Ovary (tissue), 9 donors: ENCODE results near the gene CGB3. TPM values are rescaled to one million over a fixed set of nuclear protein-coding genes. Genes with fewer than 3 reads are reported as not detected.

Experiments used
- DNase-seq, 5 donors: peaks; one replicate each; pipeline ENCODE4 v3.0.0-alpha.2; 2019 to 2020
- H3K27ac ChIP-seq, 2 donors: fragments of 200-600 bp; one replicate each; pipeline versions ENCODE4 v1.5.1 to v1.8.0; 2019 to 2022
- H3K27me3 ChIP-seq: fragments of 200-600 bp; one replicate; pipeline ENCODE4 v1.8.0; 2022
- H3K36me3 ChIP-seq: fragments of 200-600 bp; sonication (generic); one replicate; pipeline ENCODE4 v1.5.1; 2019
- H3K4me1 ChIP-seq: one replicate; pipeline ENCODE4 v1.8.1; 2013; ENCODE audit warnings: mild to moderate bottlenecking, moderate library complexity; ENCODE audit not compliant: insufficient read depth
- H3K4me3 ChIP-seq: fragments of 200-600 bp; sonication (generic); one replicate; pipeline ENCODE4 v1.5.1; 2017
- H3K9me3 ChIP-seq, 2 donors: fragments of 200-600 bp in 1 of 2; sonication (generic) in 1 of 2; one replicate each; pipeline versions ENCODE4 v1.5.1 to v1.8.1; 2013 to 2019; ENCODE audit warnings: mild to moderate bottlenecking in 1 of 2, moderate library complexity in 1 of 2
- EP300 ChIP-seq: sonication (generic); formaldehyde crosslinking; IDR thresholded peaks from one replicate; pipeline ENCODE4 v1.6.1; 2017; ENCODE audit warnings: antibody characterized with exemption
- POLR2A ChIP-seq: fragments of 450-650 bp; IDR thresholded peaks from one replicate; pipeline ENCODE4 v1.6.1; 2017; ENCODE audit warnings: antibody characterized with exemption, mild to moderate bottlenecking, moderate library complexity
- WGBS, 3 donors: extraction: QIAGEN DNeasy Blood & Tissue Kit in 1 of 3; methylation state at CpG; one replicate each; pipeline versions ENCODE4 v1.1.5 to v1.1.7; 2013 to 2017; 5-methylcytosine and 5-hydroxymethylcytosine counted together
- intact Hi-C, 4 donors: fragments of 100-400 bp; cut with DNase I; formaldehyde crosslinking; loops; one replicate each; pipeline versions ENCODE4 v1.11.0 to v1.15.1; 2022 to 2023
- polyA plus RNA-seq, 2 donors: library from polyadenylated mRNA; stranded (reverse); fragments of 200-250 nt in 1 of 2; fragments of 350-450 nt in 1 of 2; fragmentation: Illumina TruSeq in 1 of 2; extraction: RNeasy Lipid Tissue Mini Kit (QIAGEN cat#74804) in 1 of 2; gene quantifications; one replicate each; pipeline ENCODE4 v1.2.3, GENCODE V29; 2013 to 2014
- total RNA-seq, 7 donors: library from RNA; depleted of rRNA in 2 of 7; stranded (reverse); fragments of >200 nt in 2 of 7; fragmentation: NEBNext Ultra II Directional in 3 of 7; extraction: Animal tissue kit (Norgen Biotek cat#: 25700) in 3 of 7; gene quantifications; one replicate each; pipeline versions ENCODE4 v1.1.0 to v1.2.4, GENCODE V29; 2016 to 2023
- TF ChIP-seq, protein P1 (sequence below), 3 donors: fragments of 450-650 bp in 2 of 3; fragments of 200-600 bp in 1 of 3; IDR thresholded peaks; one replicate each; pipeline versions ENCODE4 v1.5.1 to v1.8.0; 2016 to 2022; ENCODE audit warnings: antibody characterized with exemption in 3 of 3, mild to moderate bottlenecking in 1 of 3
- donor health status: DM: no; HTN: no; CAD: no; lungs with moderate emphysema.
- donor health status: DM: no; HTN: no; CAD: no.
- donor health status: Bipolar disorder and iron deficiency.
- donor health status: DM: yes; HTN: yes; CAD: no.
- donor health status: DM: no; HTN: no; CAD: no.
- donor health status: DM: yes; HTN: yes; CAD: no.

The CGB3 gene
- total and polyA plus RNA-seq, 9 donors = not detected

DNA sequence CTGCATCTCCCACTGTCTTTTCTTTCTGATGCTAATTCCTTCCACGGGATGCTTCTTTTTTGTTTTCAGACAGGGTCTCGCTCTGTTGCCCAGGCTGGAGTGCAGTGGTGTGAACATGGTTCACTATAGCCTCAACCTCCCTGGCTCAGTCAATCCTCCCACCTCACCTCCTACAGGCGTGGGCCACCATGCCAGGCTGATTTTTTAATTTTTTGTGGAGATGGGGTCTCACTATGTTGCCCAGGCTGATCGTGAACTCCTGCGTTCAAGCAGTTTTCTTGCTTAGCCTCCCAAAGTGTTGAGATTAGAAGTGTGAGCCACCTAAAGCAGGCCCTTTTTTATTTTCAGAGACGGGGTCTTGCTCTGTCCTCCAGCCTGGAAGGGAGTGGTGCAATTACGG is 35.8 kb downstream of the CGB3 start:
- DNase-seq = no peak
- Histone ChIP-seq H3K27me3 (no peaks in the 10 kb centered on the region), H3K9me3 (no peaks in the 10 kb centered on the region), H3K4me3 (no peak overlapping the region), H3K27ac (no peak overlapping the region), H3K4me1 (peaks cover 12% of the 10 kb centered on the region), H3K36me3 (no peaks in the 10 kb centered on the region)
- 91 to 97% (median 94%) methylated on average over 7 of the region's 7 CpGs for WGBS, 3 donors
- TF ChIP-seq, protein P1, sequence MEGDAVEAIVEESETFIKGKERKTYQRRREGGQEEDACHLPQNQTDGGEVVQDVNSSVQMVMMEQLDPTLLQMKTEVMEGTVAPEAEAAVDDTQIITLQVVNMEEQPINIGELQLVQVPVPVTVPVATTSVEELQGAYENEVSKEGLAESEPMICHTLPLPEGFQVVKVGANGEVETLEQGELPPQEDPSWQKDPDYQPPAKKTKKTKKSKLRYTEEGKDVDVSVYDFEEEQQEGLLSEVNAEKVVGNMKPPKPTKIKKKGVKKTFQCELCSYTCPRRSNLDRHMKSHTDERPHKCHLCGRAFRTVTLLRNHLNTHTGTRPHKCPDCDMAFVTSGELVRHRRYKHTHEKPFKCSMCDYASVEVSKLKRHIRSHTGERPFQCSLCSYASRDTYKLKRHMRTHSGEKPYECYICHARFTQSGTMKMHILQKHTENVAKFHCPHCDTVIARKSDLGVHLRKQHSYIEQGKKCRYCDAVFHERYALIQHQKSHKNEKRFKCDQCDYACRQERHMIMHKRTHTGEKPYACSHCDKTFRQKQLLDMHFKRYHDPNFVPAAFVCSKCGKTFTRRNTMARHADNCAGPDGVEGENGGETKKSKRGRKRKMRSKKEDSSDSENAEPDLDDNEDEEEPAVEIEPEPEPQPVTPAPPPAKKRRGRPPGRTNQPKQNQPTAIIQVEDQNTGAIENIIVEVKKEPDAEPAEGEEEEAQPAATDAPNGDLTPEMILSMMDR (IDR thresholded peaks at IDR 0.05) = no peak
- TF ChIP-seq POLR2A = no peak
- no peak for TF ChIP-seq EP300
- intact Hi-C loops = no loop called here

DNA sequence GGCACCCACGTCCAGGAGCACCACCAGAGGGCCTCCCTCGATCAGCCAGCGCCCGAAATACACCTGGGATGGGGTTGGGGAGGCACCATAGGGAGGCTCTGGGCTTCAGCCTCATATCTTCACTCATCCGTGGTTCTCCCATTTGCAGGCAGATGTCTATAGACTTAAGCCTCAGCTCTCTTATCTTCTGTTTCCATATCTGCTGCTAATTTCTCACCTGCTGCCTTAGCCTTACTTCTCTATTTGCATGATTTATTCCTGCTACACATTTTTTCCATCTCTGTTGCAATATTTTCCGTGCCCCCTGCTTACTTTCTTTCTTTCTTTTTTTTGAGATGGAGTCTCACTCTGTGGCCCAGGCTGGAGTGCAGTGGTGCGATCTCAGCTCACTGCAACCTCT is 36.8 kb downstream of the CGB3 start:
- 80 to 88% (median 86%) methylated on average over 7 of the region's 7 CpGs for WGBS, 3 donors
- no peak overlapping the region for H3K4me3 ChIP-seq
- H3K27me3 ChIP-seq = no peaks in the 10 kb centered on the region
- H3K27ac ChIP-seq = no peak overlapping the region
- TF ChIP-seq EP300 = no peak
- TF ChIP-seq POLR2A = no peak
- TF ChIP-seq, protein P1 (IDR thresholded peaks at IDR 0.05) = no peak
- no peaks in the 10 kb centered on the region for H3K36me3 ChIP-seq
- H3K4me1 ChIP-seq = peaks cover 12% of the 10 kb centered on the region
- no peaks in the 10 kb centered on the region for H3K9me3 ChIP-seq
- intact Hi-C loops = no loop called here
- DNase-seq = no peak

DNA sequence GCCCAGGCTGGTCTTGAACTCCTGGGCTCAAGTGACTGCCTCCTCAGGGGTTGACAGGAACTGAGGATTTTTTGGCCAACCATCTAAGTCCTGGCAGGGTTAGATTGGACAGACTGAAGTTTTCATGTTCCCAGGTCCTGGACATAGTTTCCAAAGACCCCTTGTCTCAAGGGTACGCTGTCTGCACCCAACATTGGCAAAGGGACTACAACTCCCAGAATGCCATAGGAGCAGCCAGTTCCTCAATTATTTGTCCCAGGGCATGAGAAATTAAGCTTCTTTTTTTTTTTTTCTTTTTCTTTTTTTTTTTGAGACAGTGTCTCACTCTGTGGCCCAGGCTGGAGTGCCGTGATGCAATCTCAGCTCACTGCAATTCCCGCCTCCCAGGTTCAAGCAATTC is 37.9 kb downstream of the CGB3 start:
- Histone ChIP-seq H3K4me3 (no peak overlapping the region), H3K27ac (no peak overlapping the region), H3K9me3 (no peaks in the 10 kb centered on the region), H3K36me3 (no peaks in the 10 kb centered on the region), H3K27me3 (no peaks in the 10 kb centered on the region), H3K4me1 (peaks cover 3% of the 10 kb centered on the region)
- 88 to 93% (median 90%) methylated on average over 3 of the region's 3 CpGs for WGBS, 3 donors
- intact Hi-C loops = no loop called here
- DNase-seq = no peak
- TF ChIP-seq, protein P1 (IDR thresholded peaks at IDR 0.05) = no peak

DNA sequence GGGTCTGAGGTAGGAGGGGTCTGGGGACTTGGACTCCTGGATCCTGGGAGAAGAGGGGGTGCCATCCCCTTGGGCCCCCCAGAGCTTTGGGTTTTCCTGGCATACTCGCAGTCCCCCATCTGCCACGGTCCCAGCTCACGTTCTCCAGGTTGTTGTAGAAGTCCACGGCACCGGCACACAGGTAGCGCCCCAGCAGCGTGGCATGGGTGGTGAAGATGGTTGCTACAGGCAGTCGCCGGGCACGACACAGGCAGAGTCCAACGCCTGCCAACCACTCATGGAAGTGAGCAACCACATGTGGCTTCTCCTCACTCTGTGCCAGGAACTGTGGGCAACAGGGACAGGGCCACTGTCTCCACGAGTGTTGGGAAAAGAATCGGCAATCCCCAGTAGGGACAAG is 38.4 kb downstream of the CGB3 start:
- H3K4me1 ChIP-seq = no peaks in the 10 kb centered on the region
- intact Hi-C loops = no loop called here
- H3K36me3 ChIP-seq = no peaks in the 10 kb centered on the region
- 92 to 94% (median 93%) methylated on average over 13 of the region's 13 CpGs for WGBS, 3 donors
- no peak overlapping the region for H3K27ac ChIP-seq
- no peaks in the 10 kb centered on the region for H3K9me3 ChIP-seq
- no peak for TF ChIP-seq POLR2A
- TF ChIP-seq EP300 = no peak
- TF ChIP-seq, protein P1 (IDR thresholded peaks at IDR 0.05) = no peak
- H3K4me3 ChIP-seq = no peak overlapping the region
- no peak for DNase-seq
- no peaks in the 10 kb centered on the region for H3K27me3 ChIP-seq

DNA sequence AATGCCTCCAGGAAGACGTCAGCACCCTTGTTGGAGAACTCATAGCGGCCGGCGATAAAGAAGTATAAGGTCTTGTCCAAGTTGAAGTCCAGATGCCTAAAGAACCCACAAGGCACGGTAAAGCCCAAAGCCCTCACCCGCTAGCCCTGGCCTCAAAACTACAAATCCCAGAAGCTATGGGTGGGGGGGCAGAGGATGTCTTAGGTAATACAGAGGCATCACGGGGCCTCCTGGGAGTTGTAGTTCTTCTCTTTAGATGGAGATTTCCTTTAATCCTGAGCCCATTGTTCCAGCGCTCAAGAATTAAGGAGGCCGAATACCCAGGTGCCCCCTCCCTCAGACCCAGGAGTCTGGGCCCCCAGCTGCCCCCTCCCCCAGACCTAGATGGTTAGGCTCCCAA is 41.9 kb downstream of the CGB3 start:
- no peaks in the 10 kb centered on the region for H3K4me1 ChIP-seq
- no peaks in the 10 kb centered on the region for H3K36me3 ChIP-seq
- no peak overlapping the region for H3K4me3 ChIP-seq
- intact Hi-C loops = no loop called here
- DNase-seq = no peak
- WGBS, 3 donors = 85 to 89% (median 88%) methylated on average over 9 of the region's 9 CpGs
- H3K27ac ChIP-seq = no peak overlapping the region
- no peaks in the 10 kb centered on the region for H3K9me3 ChIP-seq
- TF ChIP-seq POLR2A = no peak
- TF ChIP-seq EP300 = no peak
- TF ChIP-seq, protein P1 (IDR thresholded peaks at IDR 0.05) = no peak
- H3K27me3 ChIP-seq = no peaks in the 10 kb centered on the region
